HS-27A (cell line): Measurements from ENCODE around the gene SPATA12.
A peak's percentile ranks its signal among the peaks of the same experiment; 100 is the strongest.
"Not testable (repeated sequence)": the region's sequence is repeated elsewhere in the genome, so short reads cannot be mapped to it uniquely, and the experiment has no call there.

Experiments
- DNase-seq: peaks from one replicate; pipeline ENCODE4 v3.0.0-alpha.2; 2012; ENCODE audit warnings: low read depth, missing footprints

SPATA12 gene

GRCh38 chr3:57083266-57083995 lies 23.0 kb downstream of the SPATA12 start:
- DNase-seq, result not testable (repeated sequence)

GRCh38 chr3:57085211-57085610 lies 24.7 kb downstream of the SPATA12 start:
- no peak for DNase-seq

- no peak for DNase-seq
Measured at GRCh38 chr3:57086201-57086600, 25.7 kb downstream of the SPATA12 start.

- DNase-seq, result no peak
Measured at GRCh38 chr3:57087361-57088092, 27.1 kb downstream of the SPATA12 start.

GRCh38 chr3:57088503-57088902 lies 28.0 kb downstream of the SPATA12 start:
- DNase-seq, result no peak

GRCh38 chr3:57089043-57089442 lies 28.6 kb downstream of the SPATA12 start:
- no peak for DNase-seq

GRCh38 chr3:57091521-57092273 lies 31.2 kb downstream of the SPATA12 start:
- DNase-seq, result no peak

- DNase-seq, result no peak
Measured at GRCh38 chr3:57093489-57093888, 33.0 kb downstream of the SPATA12 start.

GRCh38 chr3:57093971-57094535 lies 33.6 kb downstream of the SPATA12 start:
- DNase-seq, result no peak

- no peak for DNase-seq
Measured at GRCh38 chr3:57094575-57094974, 34.1 kb downstream of the SPATA12 start.

GRCh38 chr3:57095363-57095762 lies 34.9 kb downstream of the SPATA12 start:
- DNase-seq, result no peak

- no peak for DNase-seq
Measured at GRCh38 chr3:57097536-57097935, 37.1 kb downstream of the SPATA12 start.

- no peak for DNase-seq
Measured at GRCh38 chr3:57098418-57099310, 38.2 kb downstream of the SPATA12 start.

- DNase-seq, result peak; percentile 33
Measured at GRCh38 chr3:57100046-57100695, 39.7 kb downstream of the SPATA12 start.

- no peak for DNase-seq
Measured at GRCh38 chr3:57105585-57105984, 45.1 kb downstream of the SPATA12 start.

GRCh38 chr3:57108684-57109083 lies 48.2 kb downstream of the SPATA12 start:
- DNase-seq, result no peak

- no peak for DNase-seq
Measured at GRCh38 chr3:57109437-57110199, 49.2 kb downstream of the SPATA12 start.

GRCh38 chr3:57110214-57110613 lies 49.8 kb downstream of the SPATA12 start:
- no peak for DNase-seq

- DNase-seq, result no peak
Measured at GRCh38 chr3:57110798-57111197, 50.3 kb downstream of the SPATA12 start.

- no peak for DNase-seq
Measured at GRCh38 chr3:57112206-57112605, 51.7 kb downstream of the SPATA12 start.
